HCT116 (cell line): ENCODE measurements around the gene PITPNC1. TPM values are rescaled to one million over a fixed set of nuclear protein-coding genes. Genes with fewer than 3 reads are reported as not detected.

Experiments
- ATAC-seq: fragments of 200-7000 bp; cut with Tn5 transposase; 2 replicates; pipeline ENCODE4 v1.9.1; 2020; ENCODE audit warnings: mild to moderate bottlenecking, moderate library complexity
- BruUV-seq: library from RNA; stranded (reverse); fragments of 400-500 nt; replicated peaks from 2 replicates; lab custom pipeline; 2021; lab: Mats Ljungman, UMichigan
- CTCF ChIA-PET: fragments of 300-600 bp; sonication (Branson Sonifier 250); formaldehyde crosslinking; loops from one replicate; lab custom pipeline; 2021; ENCODE audit warnings: antibody characterized with exemption; lab: Charles Lee
- POLR2A ChIA-PET: fragments of 300-600, 350-600 bp; sonication (Branson Sonifier 250); formaldehyde crosslinking; loops from one replicate; lab custom pipeline; 2021; ENCODE audit warnings: antibody characterized with exemption; lab: Charles Lee
- RAD21 ChIA-PET, 2 experiments: fragments of 300-600 bp; sonication (Branson Sonifier 250); formaldehyde crosslinking; loops; one replicate each; lab custom pipeline; 2023; ENCODE audit warnings: low total read pairs in 2 of 2; ENCODE audit not compliant: uncharacterized antibody in 2 of 2, unreplicated experiment in 2 of 2, low non-redundant PET in 1 of 2; lab: Charles Lee
- DNase-seq: peaks from one replicate; pipeline ENCODE4 v3.0.0-alpha.2; 2010; ENCODE audit warnings: low read depth, low spot score
- H2AFZ ChIP-seq: fragments of 200-600 bp; shearing (Covaris generic), sonication (generic); 2 replicates; pipeline ENCODE4 v1.6.1; 2017; ENCODE audit warnings: low read depth, mixed run types, mixed read lengths, antibody characterized with exemption, low read length; ENCODE audit not compliant: poor library complexity, severe bottlenecking
- H3K27ac ChIP-seq: 2 replicates; pipeline ENCODE4 v1.5.1; 2012; ENCODE audit warnings: low read depth, low read length
- H3K27me3 ChIP-seq: fragments of 200-600 bp; sonication (generic); 2 replicates; pipeline ENCODE4 v1.6.1; 2016; ENCODE audit warnings: mixed run types, low read length, mixed read lengths; ENCODE audit not compliant: insufficient read depth
- H3K36me3 ChIP-seq, 2 experiments: fragments of 200-500 bp in 1 of 2; fragments of 200-600 bp in 1 of 2; sonication (Bioruptor generic) in 1 of 2; sonication (generic) in 1 of 2; 2 replicates each; pipeline versions ENCODE4 v1.5.1 to v1.6.1; 2014 to 2016; ENCODE audit warnings: low read length in 2 of 2, inconsistent platforms in 1 of 2, mixed read lengths in 1 of 2, mixed run types in 1 of 2; ENCODE audit not compliant: insufficient read depth in 2 of 2, control insufficient read depth in 1 of 2
- H3K4me1 ChIP-seq, 2 experiments: fragments of 200-600 bp in 1 of 2; sonication (generic) in 1 of 2; 2 replicates each; pipeline versions ENCODE4 v1.5.1 to v1.6.1; 2012 to 2017; ENCODE audit warnings: low read length in 2 of 2, inconsistent platforms in 1 of 2, mild to moderate bottlenecking in 1 of 2, mixed read lengths in 1 of 2, mixed run types in 1 of 2, moderate library complexity in 1 of 2; ENCODE audit not compliant: insufficient read depth in 2 of 2, control insufficient read depth in 1 of 2
- H3K4me2 ChIP-seq: fragments of 200-600 bp; sonication (generic); 2 replicates; pipeline ENCODE4 v1.6.1; 2017; ENCODE audit warnings: mixed run types, low read length, mixed read lengths
- H3K4me3 ChIP-seq, 2 experiments: fragments of 200-600 bp in 1 of 2; sonication (generic) in 1 of 2; replicated peaks in 1 of 2; 2 replicates each; pipeline ENCODE4 v1.5.1; 2011 to 2016; ENCODE audit warnings: low read length in 2 of 2, control low read depth in 1 of 2, low read depth in 1 of 2, mild to moderate bottlenecking in 1 of 2, mixed read lengths in 1 of 2, mixed run types in 1 of 2
- H3K79me2 ChIP-seq: fragments of 200-600 bp; sonication (generic); 2 replicates; pipeline ENCODE4 v1.6.1; 2017; ENCODE audit warnings: mild to moderate bottlenecking, mixed run types, low read length, moderate library complexity, mixed read lengths; ENCODE audit not compliant: insufficient read depth
- H3K9ac ChIP-seq: fragments of 200-600 bp; sonication (generic); 2 replicates; pipeline ENCODE4 v1.6.1; 2016; ENCODE audit warnings: low read length, mixed read lengths
- H3K9me2 ChIP-seq: fragments of 200-600 bp; sonication (generic), shearing (Covaris generic); 2 replicates; pipeline ENCODE4 v1.6.1; 2017; ENCODE audit warnings: mixed run types, mild to moderate bottlenecking, moderate library complexity; ENCODE audit not compliant: insufficient read depth
- H3K9me3 ChIP-seq, 2 experiments: fragments of 200-500 bp in 1 of 2; fragments of 200-600 bp in 1 of 2; sonication (Bioruptor generic) in 1 of 2; sonication (generic) in 1 of 2; 2 replicates each; pipeline ENCODE4 v1.6.1; 2014 to 2017; ENCODE audit warnings: low read length in 2 of 2, mixed read lengths in 2 of 2, inconsistent platforms in 1 of 2, low read depth in 1 of 2, mild to moderate bottlenecking in 1 of 2, mixed run types in 1 of 2, moderate library complexity in 1 of 2; ENCODE audit not compliant: control insufficient read depth in 1 of 2, insufficient read depth in 1 of 2
- H4K20me1 ChIP-seq: fragments of 200-600 bp; sonication (generic), shearing (Covaris generic); 2 replicates; pipeline ENCODE4 v1.6.1; 2017; ENCODE audit warnings: mixed run types, mild to moderate bottlenecking, moderate library complexity; ENCODE audit not compliant: insufficient read depth
- EZH2 ChIP-seq: fragments of 200-600 bp; sonication (generic); IDR thresholded peaks from 2 replicates; pipeline ENCODE4 v1.6.1; 2017; ENCODE audit warnings: antibody characterized with exemption, mixed run types
- FOSL1 ChIP-seq: IDR thresholded peaks from 2 replicates; pipeline ENCODE4 v1.6.1; 2012; ENCODE audit warnings: low read depth
- JUND ChIP-seq: IDR thresholded peaks from 2 replicates; pipeline ENCODE4 v1.6.1; 2012
- POLR2A ChIP-seq: IDR thresholded peaks from 2 replicates; pipeline ENCODE4 v1.7.0; 2011; ENCODE audit warnings: borderline replicate concordance; ENCODE audit not compliant: insufficient read depth, insufficient read length; ENCODE audit errors: extremely low read depth
- POLR2AphosphoS5 ChIP-seq: IDR thresholded peaks from 2 replicates; pipeline ENCODE4 v1.6.1; 2011; ENCODE audit warnings: mild to moderate bottlenecking, low read depth, low read length, moderate library complexity
- REST ChIP-seq: IDR thresholded peaks from 2 replicates; pipeline ENCODE4 v1.6.1; 2012; ENCODE audit warnings: low read depth
- SIN3A ChIP-seq: IDR thresholded peaks from 2 replicates; pipeline ENCODE4 v1.6.1; 2012; ENCODE audit warnings: low read depth
- SP1 ChIP-seq: IDR thresholded peaks from 2 replicates; pipeline ENCODE4 v1.6.1; 2012; ENCODE audit warnings: low read depth
- ZFX ChIP-seq: fragments of 450-650 bp; IDR thresholded peaks from 2 replicates; pipeline ENCODE4 v1.6.1; 2017
- intact Hi-C: fragments of 100-400 bp; cut with micrococcal nuclease; formaldehyde crosslinking; loops from 2 replicates; pipeline ENCODE4 v1.10.0; 2022
- total RNA-seq: library from RNA; stranded (reverse); gene quantifications from one replicate; pipeline ENCODE4 v1.2.1, GENCODE V29; 2021; ENCODE audit not compliant: unreplicated experiment

PITPNC1 gene
- total RNA-seq, 1 experiment from 2014 or later = 41.9 TPM

- Histone ChIP-seq H3K4me1 (peaks cover 72 to 92% of the 10 kb centered on the region in 2 experiments), H3K9ac (peak overlapping the region; percentile 30)
- TF ChIP-seq ZFX (no peak), POLR2A (no peak), EZH2 (no peak), SP1 (peak; percentile 43; the same call in 1 of the 2 replicates), POLR2AphosphoS5 (peak; percentile 27; the same call in 1 of the 2 replicates), SIN3A (no peak), REST (no peak), FOSL1 (no peak), JUND (no peak)
- TF ChIP-seq, all 23 proteins: peak for 2
- ChIA-PET RAD21 (interaction anchor here (0.6 to 2.2 kb wide), 4 partner anchors 21 to 707 kb away, joined by 3 to 9 read pairs (median 6); no protein-coding TSS in a partner anchor), POLR2A (interaction anchor here (1.2 to 3.0 kb wide), 5 partner anchors 11 to 42 kb away, joined by 3 to 32 read pairs (median 11); no protein-coding TSS in a partner anchor), CTCF (interaction anchor here (1.3 to 2.2 kb wide), 2 partner anchors 46 to 54 kb away, joined by 7 to 10 read pairs; no protein-coding TSS in a partner anchor)
- Histone ChIP-seq H3K4me2 (peak overlapping the region; percentile 73), H4K20me1 (no peaks in the 10 kb centered on the region), H3K27ac (peak overlapping the region; percentile 95), H3K36me3 (no peaks in the 10 kb centered on the region), H3K9me2 (no peaks in the 10 kb centered on the region), H3K27me3 (no peaks in the 10 kb centered on the region), H2AFZ (no peak overlapping the region), H3K9me3 (no peaks in the 10 kb centered on the region), H3K4me3 (0 out of 4 replicates have a peak overlapping the region, but pooled peaks of 1 of the 2 experiments have one; percentile 1), H3K79me2 (peaks cover 32% of the 10 kb centered on the region; the same call in 1 of the 2 replicates)
- intact Hi-C loops = loop anchor here (5.0 kb wide), 1 partner anchor 44 kb away; the partner anchor contains the start of gene PITPNC1
- ATAC-seq (no peak), DNase-seq (no peak)
- no TSS peak for BruUV-seq
Measured at GRCh38 chr17:67420994-67421393, 43.9 kb downstream of the PITPNC1 start.
